Measurements from ENCODE around the gene STK24. TPM values are rescaled to one million over a fixed set of nuclear protein-coding genes. Genes with fewer than 3 reads are reported as not detected.
A peak's percentile ranks its signal among the peaks of the same experiment; 100 is the strongest.

STK24 gene
- total RNA-seq, 1 donor: 82.2 TPM

DNA sequence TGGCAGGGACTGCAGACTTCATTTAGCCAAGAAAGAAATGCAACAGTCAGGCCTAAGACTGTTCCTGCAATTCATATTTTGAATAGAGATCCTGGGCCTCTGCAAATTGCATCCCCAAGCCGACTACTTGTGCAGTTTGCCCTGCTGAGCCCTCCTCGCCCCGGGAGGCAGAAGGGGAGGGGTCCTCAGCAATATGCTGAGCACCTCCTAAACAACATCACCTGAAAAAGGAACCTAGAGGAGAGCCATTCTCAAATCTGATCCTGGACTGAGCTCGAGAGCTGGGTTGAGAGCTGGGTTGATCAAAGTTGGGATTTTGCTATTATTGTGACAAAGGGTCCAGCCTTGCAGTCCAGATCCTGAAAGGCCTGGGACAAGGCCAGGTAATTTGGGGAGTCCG, 129.8 kb downstream of the STK24 start:
- TF ChIP-seq, protein P1, sequence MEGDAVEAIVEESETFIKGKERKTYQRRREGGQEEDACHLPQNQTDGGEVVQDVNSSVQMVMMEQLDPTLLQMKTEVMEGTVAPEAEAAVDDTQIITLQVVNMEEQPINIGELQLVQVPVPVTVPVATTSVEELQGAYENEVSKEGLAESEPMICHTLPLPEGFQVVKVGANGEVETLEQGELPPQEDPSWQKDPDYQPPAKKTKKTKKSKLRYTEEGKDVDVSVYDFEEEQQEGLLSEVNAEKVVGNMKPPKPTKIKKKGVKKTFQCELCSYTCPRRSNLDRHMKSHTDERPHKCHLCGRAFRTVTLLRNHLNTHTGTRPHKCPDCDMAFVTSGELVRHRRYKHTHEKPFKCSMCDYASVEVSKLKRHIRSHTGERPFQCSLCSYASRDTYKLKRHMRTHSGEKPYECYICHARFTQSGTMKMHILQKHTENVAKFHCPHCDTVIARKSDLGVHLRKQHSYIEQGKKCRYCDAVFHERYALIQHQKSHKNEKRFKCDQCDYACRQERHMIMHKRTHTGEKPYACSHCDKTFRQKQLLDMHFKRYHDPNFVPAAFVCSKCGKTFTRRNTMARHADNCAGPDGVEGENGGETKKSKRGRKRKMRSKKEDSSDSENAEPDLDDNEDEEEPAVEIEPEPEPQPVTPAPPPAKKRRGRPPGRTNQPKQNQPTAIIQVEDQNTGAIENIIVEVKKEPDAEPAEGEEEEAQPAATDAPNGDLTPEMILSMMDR (IDR thresholded peaks at IDR 0.05; ENCODE audit: extremely low read depth, low read depth, low read length): no peak
- Histone ChIP-seq H3K36me3 (ENCODE audit: insufficient read depth, low read length) (peaks cover 49% of the 10 kb centered on the region), H3K79me2 (ENCODE audit: insufficient read depth, low read length) (peaks cover 9% of the 10 kb centered on the region), H3K4me2 (ENCODE audit: insufficient read depth, low read length) (no peak overlapping the region), H3K4me3 (ENCODE audit: insufficient read depth, low read length) (no peak overlapping the region), H3K27me3 (ENCODE audit: insufficient read depth, low read length) (no peaks in the 10 kb centered on the region), H3K27ac (ENCODE audit: low read depth, low read length) (no peak overlapping the region), H2AFZ (ENCODE audit: low read length) (no peak overlapping the region), H3K9me3 (ENCODE audit: low read depth, low read length) (no peaks in the 10 kb centered on the region), H3K4me1 (ENCODE audit: insufficient read depth, low read length) (peaks cover 28% of the 10 kb centered on the region), H4K20me1 (ENCODE audit: insufficient read depth, low read length) (no peaks in the 10 kb centered on the region)
- DNase-seq (ENCODE audit: insufficient read length, low spot score, missing footprints): no peak

DNA sequence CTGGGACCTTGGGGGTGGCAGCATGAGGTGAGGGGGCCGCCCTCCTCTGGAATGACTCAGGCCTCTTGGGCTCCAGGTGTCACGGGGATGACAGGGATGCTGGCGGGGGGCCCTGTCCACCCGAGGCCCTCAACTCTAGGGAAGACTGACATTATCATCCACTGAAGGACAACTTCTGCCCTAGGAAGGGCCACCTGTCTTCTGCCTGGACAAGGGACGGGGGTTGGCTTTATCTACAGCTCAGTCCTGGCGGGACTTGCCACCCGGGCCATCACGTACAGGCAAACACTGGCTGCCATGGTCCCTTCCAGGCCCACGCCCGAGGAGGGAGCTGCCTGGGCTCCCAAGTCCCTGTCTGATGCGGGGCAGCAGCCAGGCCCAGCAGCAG, 130.7 kb downstream of the STK24 start:
- Histone ChIP-seq H4K20me1 (ENCODE audit: insufficient read depth, low read length) (no peaks in the 10 kb centered on the region), H3K79me2 (ENCODE audit: insufficient read depth, low read length) (peaks cover 9% of the 10 kb centered on the region), H3K9me3 (ENCODE audit: low read depth, low read length) (no peaks in the 10 kb centered on the region), H3K4me1 (ENCODE audit: insufficient read depth, low read length) (peaks cover 21% of the 10 kb centered on the region), H3K27me3 (ENCODE audit: insufficient read depth, low read length) (no peaks in the 10 kb centered on the region), H3K4me2 (ENCODE audit: insufficient read depth, low read length) (no peak overlapping the region), H3K27ac (ENCODE audit: low read depth, low read length) (peak overlapping the region; percentile 13), H3K36me3 (ENCODE audit: insufficient read depth, low read length) (peaks cover 49% of the 10 kb centered on the region), H2AFZ (ENCODE audit: low read length) (no peak overlapping the region), H3K4me3 (ENCODE audit: insufficient read depth, low read length) (no peak overlapping the region)
- TF ChIP-seq, protein P1 (IDR thresholded peaks at IDR 0.05; ENCODE audit: extremely low read depth, low read depth, low read length): no peak
- no peak for DNase-seq (ENCODE audit: insufficient read length, low spot score, missing footprints)

DNA sequence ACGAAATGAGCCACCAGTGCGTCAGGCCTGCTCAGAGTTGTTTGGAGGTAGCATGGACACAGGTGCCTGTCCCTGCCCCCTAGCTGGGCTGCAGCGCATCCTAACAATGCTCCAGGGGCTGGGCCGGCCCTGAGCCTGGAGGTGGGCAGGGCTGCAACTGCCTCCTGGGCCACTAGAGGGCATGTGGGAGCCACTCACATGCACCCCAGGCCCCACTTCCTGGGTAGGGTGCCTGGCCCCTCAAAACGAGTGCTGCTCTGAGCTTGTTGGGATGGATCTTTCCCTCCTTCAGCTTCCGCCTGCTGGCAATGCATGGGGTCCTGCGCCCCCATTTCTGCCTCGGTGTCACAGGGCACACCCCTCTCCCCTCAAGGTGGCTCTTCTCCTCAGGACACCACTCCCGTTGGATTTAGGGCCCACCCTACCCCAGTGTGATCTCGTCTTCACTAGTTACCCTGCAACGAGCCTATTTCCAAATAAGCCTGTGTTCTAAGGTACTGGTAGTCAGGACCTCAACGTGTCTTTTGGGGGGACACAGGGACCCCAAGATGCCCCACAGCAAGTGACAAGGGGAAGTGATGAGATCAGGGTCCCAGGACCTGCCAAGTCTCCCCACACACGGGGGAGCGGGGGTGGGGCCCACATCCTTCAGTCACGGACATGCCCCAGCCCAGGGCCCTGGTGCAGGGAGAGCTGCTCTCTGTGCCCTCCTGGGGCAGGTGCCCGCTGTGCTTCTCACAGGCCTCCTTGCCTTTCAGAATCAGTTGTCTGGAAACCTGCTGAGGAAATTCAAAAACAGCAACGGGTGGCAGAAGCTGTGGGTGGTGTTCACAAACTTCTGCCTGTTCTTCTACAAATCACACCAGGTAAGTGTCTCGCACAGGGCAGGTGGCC, 131.3 kb downstream of the STK24 start:
- H3K27me3 ChIP-seq (ENCODE audit: insufficient read depth, low read length): no peaks in the 10 kb centered on the region
- TF ChIP-seq, protein P1 (IDR thresholded peaks at IDR 0.05; ENCODE audit: extremely low read depth, low read depth, low read length): peak; percentile 88
- H3K4me2 ChIP-seq (ENCODE audit: insufficient read depth, low read length): no peak overlapping the region
- no peak overlapping the region for H2AFZ ChIP-seq (ENCODE audit: low read length)
- H3K36me3 ChIP-seq (ENCODE audit: insufficient read depth, low read length): peaks cover 49% of the 10 kb centered on the region
- H4K20me1 ChIP-seq (ENCODE audit: insufficient read depth, low read length): no peaks in the 10 kb centered on the region
- H3K4me1 ChIP-seq (ENCODE audit: insufficient read depth, low read length): peaks cover 14% of the 10 kb centered on the region
- peaks cover 7% of the 10 kb centered on the region for H3K79me2 ChIP-seq (ENCODE audit: insufficient read depth, low read length)
- H3K27ac ChIP-seq (ENCODE audit: low read depth, low read length): peak overlapping the region; percentile 84
- H3K4me3 ChIP-seq (ENCODE audit: insufficient read depth, low read length): no peak overlapping the region
- peak; percentile 93 for DNase-seq (ENCODE audit: insufficient read length, low spot score, missing footprints)
- H3K9me3 ChIP-seq (ENCODE audit: low read depth, low read length): no peaks in the 10 kb centered on the region

DNA sequence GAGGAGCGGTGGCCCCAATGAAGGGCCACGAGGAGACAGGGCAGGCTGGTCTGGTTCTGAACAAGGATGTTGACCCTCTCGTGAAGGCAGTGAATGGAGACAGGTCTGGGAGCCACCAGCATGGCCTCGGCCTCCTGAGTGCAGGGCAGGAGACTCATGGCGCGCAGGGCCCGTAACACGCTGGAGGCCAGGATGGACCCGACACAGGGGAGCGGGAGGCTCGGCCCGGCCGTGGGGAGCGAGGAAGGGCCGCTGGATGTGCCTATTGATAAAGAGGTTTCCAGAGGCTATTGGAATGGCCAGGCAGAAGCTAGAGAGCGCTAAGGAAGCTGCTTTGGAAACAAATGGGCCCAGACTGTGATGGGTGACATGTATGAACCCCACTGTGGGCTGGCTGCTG, 132.5 kb downstream of the STK24 start:
- Histone ChIP-seq H3K4me1 (ENCODE audit: insufficient read depth, low read length) (peaks cover 8% of the 10 kb centered on the region), H3K9me3 (ENCODE audit: low read depth, low read length) (no peaks in the 10 kb centered on the region), H2AFZ (ENCODE audit: low read length) (no peak overlapping the region), H3K27me3 (ENCODE audit: insufficient read depth, low read length) (no peaks in the 10 kb centered on the region), H3K4me3 (ENCODE audit: insufficient read depth, low read length) (no peak overlapping the region), H3K36me3 (ENCODE audit: insufficient read depth, low read length) (peaks cover 50% of the 10 kb centered on the region), H4K20me1 (ENCODE audit: insufficient read depth, low read length) (no peaks in the 10 kb centered on the region), H3K4me2 (ENCODE audit: insufficient read depth, low read length) (no peak overlapping the region), H3K27ac (ENCODE audit: low read depth, low read length) (peak overlapping the region; percentile 84), H3K79me2 (ENCODE audit: insufficient read depth, low read length) (peaks cover under 1% of the 10 kb centered on the region)
- TF ChIP-seq, protein P1 (IDR thresholded peaks at IDR 0.05; ENCODE audit: extremely low read depth, low read depth, low read length): no peak
- peak; percentile 9 for DNase-seq (ENCODE audit: insufficient read length, low spot score, missing footprints)

Data from osteoblast (primary cell).